H7 (cell line): ENCODE measurements around the gene MIEN1. TPM values are rescaled to one million over a fixed set of nuclear protein-coding genes. Genes with fewer than 3 reads are reported as not detected.
"Not testable (repeated sequence)": the region's sequence is repeated elsewhere in the genome, so short reads cannot be mapped to it uniquely, and the experiment has no call there.

ENCODE experiments used
- DNase-seq: peaks from one replicate; pipeline ENCODE4 v3.0.0; 2012
- H3K27me3 ChIP-seq: 2 replicates; pipeline ENCODE4 v1.6.0; 2011; ENCODE audit warnings: mild to moderate bottlenecking, low read length; ENCODE audit not compliant: control insufficient read depth, insufficient read depth
- H3K36me3 ChIP-seq: replicated peaks from 2 replicates; pipeline ENCODE4 v1.5.1; 2011; ENCODE audit warnings: low read length; ENCODE audit not compliant: control insufficient read depth, insufficient read depth
- H3K4me3 ChIP-seq: 2 replicates; pipeline ENCODE4 v1.5.1; 2011; ENCODE audit warnings: low read depth, mild to moderate bottlenecking, control low read depth, low read length, moderate library complexity; ENCODE audit not compliant: insufficient read depth
- total RNA-seq: library from RNA; depleted of rRNA; stranded (reverse); fragments of >200 nt; shearing (Covaris generic); gene quantifications from 2 replicates; pipeline ENCODE4 v1.2.3, GENCODE V29; 2014

The MIEN1 gene
- total RNA-seq, 1 experiment from 2014 or later = 47.7 TPM

GRCh38 chr17:39750131-39751015 lies 20.0 kb upstream of the MIEN1 start:
- peak; percentile 55 for DNase-seq
- Histone ChIP-seq H3K36me3 (peaks cover 6% of the 10 kb centered on the region), H3K4me3 (no peak overlapping the region), H3K27me3 (peaks cover 7% of the 10 kb centered on the region)

- H3K4me3 ChIP-seq, DNase-seq, H3K27me3 ChIP-seq: not testable (repeated sequence)
- peaks cover 21% of the 10 kb centered on the region for H3K36me3 ChIP-seq
Measured at GRCh38 chr17:39748444-39749034, 18.2 kb upstream of the MIEN1 start.

GRCh38 chr17:39747745-39748144 lies 17.4 kb upstream of the MIEN1 start:
- DNase-seq = no peak
- no peak overlapping the region for H3K4me3 ChIP-seq
- H3K36me3 ChIP-seq = peaks cover 27% of the 10 kb centered on the region

GRCh38 chr17:39746145-39746461 lies 15.8 kb upstream of the MIEN1 start:
- DNase-seq = no peak
- peaks cover 28% of the 10 kb centered on the region for H3K36me3 ChIP-seq
- H3K27me3 ChIP-seq = no peaks in the 10 kb centered on the region
- H3K4me3 ChIP-seq = no peak overlapping the region

More at GRCh38 chr17:39747745-39748144, 17.4 kb upstream of the MIEN1 start:
- no peaks in the 10 kb centered on the region for H3K27me3 ChIP-seq

- Histone ChIP-seq H3K4me3 (no peak overlapping the region), H3K36me3 (peaks cover 28% of the 10 kb centered on the region), H3K27me3 (no peaks in the 10 kb centered on the region)
- DNase-seq = no peak
Measured at GRCh38 chr17:39745335-39746144, 15.2 kb upstream of the MIEN1 start.

GRCh38 chr17:39744836-39745215 lies 14.5 kb upstream of the MIEN1 start:
- H3K4me3 ChIP-seq = no peak overlapping the region
- no peak for DNase-seq

GRCh38 chr17:39744075-39744835 lies 13.9 kb upstream of the MIEN1 start:
- H3K4me3 ChIP-seq = no peak overlapping the region
- DNase-seq = peak; percentile 12

More at GRCh38 chr17:39744836-39745215, 14.5 kb upstream of the MIEN1 start:
- no peaks in the 10 kb centered on the region for H3K27me3 ChIP-seq
- H3K36me3 ChIP-seq = peaks cover 28% of the 10 kb centered on the region

GRCh38 chr17:39742856-39743436 lies 12.6 kb upstream of the MIEN1 start:
- DNase-seq = peak; percentile 14
- Histone ChIP-seq H3K27me3 (no peaks in the 10 kb centered on the region), H3K4me3 (no peak overlapping the region), H3K36me3 (peaks cover 28% of the 10 kb centered on the region)

More at GRCh38 chr17:39744075-39744835, 13.9 kb upstream of the MIEN1 start:
- Histone ChIP-seq H3K36me3 (peaks cover 28% of the 10 kb centered on the region), H3K27me3 (no peaks in the 10 kb centered on the region)

- no peak overlapping the region for H3K4me3 ChIP-seq
- H3K36me3 ChIP-seq = peaks cover 25% of the 10 kb centered on the region
- no peak for DNase-seq
- no peaks in the 10 kb centered on the region for H3K27me3 ChIP-seq
Measured at GRCh38 chr17:39742126-39742855, 12.0 kb upstream of the MIEN1 start.

- H3K4me3 ChIP-seq = peak overlapping the region; percentile 80
- H3K36me3 ChIP-seq = peaks cover 23% of the 10 kb centered on the region
- peak; percentile 92 for DNase-seq
- no peaks in the 10 kb centered on the region for H3K27me3 ChIP-seq
Measured at GRCh38 chr17:39740357-39741111, 10.2 kb upstream of the MIEN1 start.

- H3K36me3 ChIP-seq = peaks cover 19% of the 10 kb centered on the region
- peak; percentile 70 for DNase-seq
- no peaks in the 10 kb centered on the region for H3K27me3 ChIP-seq
- peak overlapping the region; percentile 80 for H3K4me3 ChIP-seq
Measured at GRCh38 chr17:39739885-39740356, 9.6 kb upstream of the MIEN1 start.

- no peaks in the 10 kb centered on the region for H3K27me3 ChIP-seq
- peaks cover 12% of the 10 kb centered on the region for H3K36me3 ChIP-seq
- DNase-seq = peak; percentile 90
- peak overlapping the region; percentile 80 for H3K4me3 ChIP-seq
Measured at GRCh38 chr17:39738983-39739884, 8.9 kb upstream of the MIEN1 start.
